ENCODE data around the gene CREBL2. TPM values are rescaled to one million over a fixed set of nuclear protein-coding genes. Genes with fewer than 3 reads are reported as not detected.
"Not testable (repeated sequence)": the region's sequence is repeated elsewhere in the genome, so short reads cannot be mapped to it uniquely, and the experiment has no call there.

Gene CREBL2
- polyA plus RNA-seq, 1 experiment, result 31.0 TPM

GRCh38 chr12:12614342-12614741 lies 2.7 kb downstream of the CREBL2 start:
- ChIA-PET POLR2A (interaction anchor here (0.7 to 0.8 kb wide), 2 partner anchors 41 to 737 kb away, joined by 4 to 5 read pairs; no protein-coding TSS in a partner anchor), CTCF (interaction anchor here (0.7 kb wide), 1 partner anchor 16 kb away, joined by 3 read pairs; no protein-coding TSS in a partner anchor)
- TF ChIP-seq, protein P1, sequence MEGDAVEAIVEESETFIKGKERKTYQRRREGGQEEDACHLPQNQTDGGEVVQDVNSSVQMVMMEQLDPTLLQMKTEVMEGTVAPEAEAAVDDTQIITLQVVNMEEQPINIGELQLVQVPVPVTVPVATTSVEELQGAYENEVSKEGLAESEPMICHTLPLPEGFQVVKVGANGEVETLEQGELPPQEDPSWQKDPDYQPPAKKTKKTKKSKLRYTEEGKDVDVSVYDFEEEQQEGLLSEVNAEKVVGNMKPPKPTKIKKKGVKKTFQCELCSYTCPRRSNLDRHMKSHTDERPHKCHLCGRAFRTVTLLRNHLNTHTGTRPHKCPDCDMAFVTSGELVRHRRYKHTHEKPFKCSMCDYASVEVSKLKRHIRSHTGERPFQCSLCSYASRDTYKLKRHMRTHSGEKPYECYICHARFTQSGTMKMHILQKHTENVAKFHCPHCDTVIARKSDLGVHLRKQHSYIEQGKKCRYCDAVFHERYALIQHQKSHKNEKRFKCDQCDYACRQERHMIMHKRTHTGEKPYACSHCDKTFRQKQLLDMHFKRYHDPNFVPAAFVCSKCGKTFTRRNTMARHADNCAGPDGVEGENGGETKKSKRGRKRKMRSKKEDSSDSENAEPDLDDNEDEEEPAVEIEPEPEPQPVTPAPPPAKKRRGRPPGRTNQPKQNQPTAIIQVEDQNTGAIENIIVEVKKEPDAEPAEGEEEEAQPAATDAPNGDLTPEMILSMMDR (IDR thresholded peaks at IDR 0.05; ENCODE audit: low read depth, low read length), result no peak
- no peaks in the 10 kb centered on the region; the same call in 1 of the 2 replicates for H3K9me3 ChIP-seq (ENCODE audit: control insufficient read depth, insufficient read depth, low read length)
- no peaks in the 10 kb centered on the region for H3K27me3 ChIP-seq (ENCODE audit: control insufficient read depth, insufficient read depth, low read length)
- no peak overlapping the region for H3K4me3 ChIP-seq (ENCODE audit: low read depth, low read length)
- no peak overlapping the region for H3K27ac ChIP-seq (ENCODE audit: low read depth, low read length)
- DNase-seq (ENCODE audit: low read depth, low spot score), result no peak

DNA sequence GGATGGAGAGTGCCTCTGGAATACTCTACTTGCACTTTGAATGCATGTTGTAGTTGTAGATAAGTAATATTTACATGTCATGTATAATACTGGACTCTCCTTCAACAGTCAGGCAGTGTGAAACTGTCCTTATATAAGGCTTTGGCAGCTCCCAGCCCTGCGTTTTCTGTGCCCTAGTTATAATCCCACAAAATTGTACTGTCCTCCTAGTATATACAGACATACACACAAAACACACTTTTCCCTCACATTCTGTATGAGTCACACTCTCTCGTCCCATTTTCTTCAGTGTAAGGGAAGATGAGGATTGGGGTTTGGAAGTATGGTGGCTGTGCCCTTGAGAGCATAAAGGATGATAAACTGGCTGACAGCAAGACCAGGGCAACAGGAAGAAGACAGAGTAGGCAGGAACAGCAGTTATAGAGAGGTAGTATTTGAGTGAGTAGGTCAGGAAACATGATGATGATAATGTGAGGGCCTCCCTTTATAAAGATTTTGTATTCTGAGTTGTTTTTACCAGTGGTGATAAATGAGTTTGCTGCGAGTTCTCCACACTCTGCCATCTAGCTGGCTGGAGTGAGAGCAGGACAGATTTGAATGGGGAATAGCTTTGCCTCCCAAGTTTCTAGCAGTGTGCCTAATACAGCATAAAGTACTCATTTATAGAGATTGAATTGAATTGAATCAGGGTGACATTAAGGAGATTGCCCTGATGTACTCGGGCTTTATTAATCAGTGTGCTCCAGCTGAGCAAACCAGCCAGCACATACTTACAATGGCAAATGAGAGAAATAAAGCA lies 5.0 kb downstream of the CREBL2 start:
- Histone ChIP-seq H3K27ac (ENCODE audit: low read depth, low read length) (no peak overlapping the region), H3K9me3 (ENCODE audit: control insufficient read depth, insufficient read depth, low read length) (no peaks in the 10 kb centered on the region; the same call in 1 of the 2 replicates), H3K4me3 (ENCODE audit: low read depth, low read length) (no peak overlapping the region), H3K27me3 (ENCODE audit: control insufficient read depth, insufficient read depth, low read length) (no peaks in the 10 kb centered on the region)
- no peak for DNase-seq (ENCODE audit: low read depth, low spot score)
- ChIA-PET CTCF (interaction anchor here (0.7 to 1.4 kb wide), 3 partner anchors 15 to 39 kb away, joined by 3 to 6 read pairs (median 3); no protein-coding TSS in a partner anchor), POLR2A (no interaction called here)
- TF ChIP-seq, protein P1 (IDR thresholded peaks at IDR 0.05; ENCODE audit: low read depth, low read length), result no peak

DNA sequence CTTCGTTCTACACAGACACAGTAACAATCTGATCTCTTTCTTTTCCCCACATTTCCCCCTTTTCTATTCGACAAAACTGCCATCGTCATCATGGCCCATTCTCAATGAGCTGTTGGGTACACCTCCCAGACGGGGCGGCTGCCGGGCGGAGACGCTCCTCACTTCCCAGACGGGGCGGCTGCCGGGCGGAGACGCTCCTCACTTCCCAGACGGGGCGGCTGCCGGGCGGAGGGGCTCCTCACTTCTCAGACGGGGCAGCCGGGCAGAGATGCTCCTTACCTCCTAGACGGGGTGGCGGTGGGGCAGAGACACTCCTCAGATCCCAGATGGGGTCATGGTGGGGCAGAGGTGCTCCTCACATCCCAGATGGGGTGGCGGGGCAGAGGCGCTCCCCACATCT lies 6.4 kb downstream of the CREBL2 start:
- H3K27ac ChIP-seq (ENCODE audit: low read depth, low read length); DNase-seq (ENCODE audit: low read depth, low spot score); H3K9me3 ChIP-seq (ENCODE audit: control insufficient read depth, insufficient read depth, low read length); H3K27me3 ChIP-seq (ENCODE audit: control insufficient read depth, insufficient read depth, low read length); POLR2A ChIA-PET; CTCF ChIA-PET; H3K4me3 ChIP-seq (ENCODE audit: low read depth, low read length): not testable (repeated sequence)

- Histone ChIP-seq H3K27ac (ENCODE audit: low read depth, low read length) (no peak overlapping the region), H3K27me3 (ENCODE audit: control insufficient read depth, insufficient read depth, low read length) (no peaks in the 10 kb centered on the region), H3K4me3 (ENCODE audit: low read depth, low read length) (no peak overlapping the region), H3K9me3 (ENCODE audit: control insufficient read depth, insufficient read depth, low read length) (peaks cover 3% of the 10 kb centered on the region; the same call in 1 of the 2 replicates)
- DNase-seq (ENCODE audit: low read depth, low spot score), result no peak
- ChIA-PET POLR2A (no interaction called here), CTCF (interaction anchor here (0.6 kb wide), 1 partner anchor 199 kb away, joined by 3 read pairs; no protein-coding TSS in a partner anchor)
- TF ChIP-seq, protein P1 (IDR thresholded peaks at IDR 0.05; ENCODE audit: low read depth, low read length), result no peak
Observed at GRCh38 chr12:12620730-12621315, 9.1 kb downstream of the CREBL2 start.

DNA sequence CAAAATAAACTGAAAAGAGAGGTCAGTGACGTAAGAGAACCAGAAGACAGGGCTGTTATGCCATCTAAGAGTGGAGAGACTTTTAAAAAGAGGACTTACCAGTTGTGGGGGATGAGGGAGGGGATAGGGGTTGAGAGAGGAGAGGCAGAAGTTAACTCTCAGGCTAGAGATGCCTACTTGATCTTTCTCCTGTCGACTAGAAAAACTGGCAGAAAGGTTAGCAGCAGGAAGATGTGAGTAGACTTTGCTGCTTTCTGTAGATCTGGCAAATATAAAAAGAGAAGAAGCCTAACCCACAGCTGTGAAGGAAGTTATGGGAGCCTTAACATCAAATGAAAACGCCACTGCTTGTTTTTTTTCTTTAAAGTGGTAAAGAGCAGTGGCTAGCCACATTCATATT lies 10.7 kb downstream of the CREBL2 start:
- Histone ChIP-seq H3K4me3 (ENCODE audit: low read depth, low read length) (no peak overlapping the region), H3K27ac (ENCODE audit: low read depth, low read length) (no peak overlapping the region), H3K9me3 (ENCODE audit: control insufficient read depth, insufficient read depth, low read length) (peaks cover 3% of the 10 kb centered on the region; the same call in 1 of the 2 replicates), H3K27me3 (ENCODE audit: control insufficient read depth, insufficient read depth, low read length) (no peaks in the 10 kb centered on the region)
- POLR2A ChIA-PET, result no interaction called here
- DNase-seq (ENCODE audit: low read depth, low spot score), result no peak
- CTCF ChIA-PET, result no interaction called here
- TF ChIP-seq, protein P1 (IDR thresholded peaks at IDR 0.05; ENCODE audit: low read depth, low read length), result no peak

Measured in AG04450 (cell line).